Activated CD8-positive, alpha-beta T cell treated with anti-CD3 and anti-CD28 coated beads, Interleukin-2, amount 10 ng/mL, durations not matched to agents 7 days and 5 days (primary cell): ENCODE results near the gene AP2A1. TPM values are rescaled to one million over a fixed set of nuclear protein-coding genes. Genes with fewer than 3 reads are reported as not detected.

Experiments used
- ATAC-seq: fragments of 150-1000 bp; cut with Tn5 transposase; one replicate; pipeline ENCODE4 v1.10.0; 2021; ENCODE audit warnings: moderate library complexity
- CTCF ChIA-PET: fragments of 350-600 bp; sonication (Branson Sonifier 250); formaldehyde crosslinking; loops from one replicate; lab custom pipeline; 2021; ENCODE audit warnings: antibody characterized with exemption; lab: Charles Lee
- POLR2A ChIA-PET: fragments of 350-600 bp; sonication (Branson Sonifier 250); formaldehyde crosslinking; loops from one replicate; lab custom pipeline; 2021; ENCODE audit warnings: antibody characterized with exemption; lab: Charles Lee
- DNase-seq: peaks from one replicate; pipeline ENCODE4 v3.0.0-alpha.2; 2020
- H3K27ac Mint-ChIP-seq: one replicate; pipeline ENCODE4 v1.8.0; 2021; ENCODE audit warnings: mild to moderate bottlenecking, mixed read lengths
- H3K27me3 Mint-ChIP-seq: one replicate; pipeline ENCODE4 v1.8.0; 2021; ENCODE audit warnings: low read depth, mixed read lengths
- H3K36me3 Mint-ChIP-seq: one replicate; pipeline ENCODE4 v1.8.0; 2021; ENCODE audit warnings: low read depth, mixed read lengths
- H3K4me1 Mint-ChIP-seq: one replicate; pipeline ENCODE4 v1.8.0; 2021; ENCODE audit warnings: low read depth, mixed read lengths
- H3K4me3 Mint-ChIP-seq: one replicate; pipeline ENCODE4 v1.8.0; 2021; ENCODE audit warnings: mild to moderate bottlenecking, mixed read lengths
- H3K9me3 Mint-ChIP-seq: one replicate; pipeline ENCODE4 v1.8.0; 2022; ENCODE audit warnings: mixed read lengths; ENCODE audit not compliant: insufficient read depth
- total RNA-seq, 2 experiments: library from RNA; stranded (reverse); gene quantifications; one replicate each; pipeline ENCODE4 v1.2.3, GENCODE V29; 2021

Gene AP2A1
- total RNA-seq, 2 experiments from 2014 or later: 88.1 to 96.4 TPM

- ChIA-PET CTCF (interaction anchor here (0.8 kb wide), 1 partner anchor 9 kb away, joined by 3 read pairs; no protein-coding TSS in a partner anchor), POLR2A (interaction anchor here (1.1 kb wide), 1 partner anchor 11 kb away, joined by 3 read pairs; no protein-coding TSS in a partner anchor)
- no peaks in the 10 kb centered on the region for H3K27me3 Mint-ChIP-seq
- H3K4me3 Mint-ChIP-seq: no peak overlapping the region
- no peak overlapping the region for H3K27ac Mint-ChIP-seq
- DNase-seq (no peak), ATAC-seq (no peak)
- no peaks in the 10 kb centered on the region for H3K9me3 Mint-ChIP-seq
- H3K36me3 Mint-ChIP-seq: peaks cover 52% of the 10 kb centered on the region
- H3K4me1 Mint-ChIP-seq: no peaks in the 10 kb centered on the region
These were observed 31.8 kb downstream of the AP2A1 start for GRCh38 chr19:49798574-49798973.

GRCh38 chr19:49799271-49799797 is 32.5 kb downstream of the AP2A1 start:
- DNase-seq: no peak
- no peaks in the 10 kb centered on the region for H3K27me3 Mint-ChIP-seq
- H3K9me3 Mint-ChIP-seq: no peaks in the 10 kb centered on the region
- peaks cover 52% of the 10 kb centered on the region for H3K36me3 Mint-ChIP-seq
- CTCF ChIA-PET: no interaction called here
- POLR2A ChIA-PET: interaction anchor here (1.1 kb wide), 1 partner anchor 10 kb away, joined by 3 read pairs; no protein-coding TSS in a partner anchor
- no peak for ATAC-seq
- H3K4me3 Mint-ChIP-seq: no peak overlapping the region
- H3K27ac Mint-ChIP-seq: no peak overlapping the region
- no peaks in the 10 kb centered on the region for H3K4me1 Mint-ChIP-seq

GRCh38 chr19:49799798-49800376 is 33.1 kb downstream of the AP2A1 start:
- Mint-ChIP-seq H3K27me3 (no peaks in the 10 kb centered on the region), H3K27ac (no peak overlapping the region), H3K9me3 (no peaks in the 10 kb centered on the region), H3K36me3 (peaks cover 49% of the 10 kb centered on the region), H3K4me3 (no peak overlapping the region), H3K4me1 (no peaks in the 10 kb centered on the region)
- ATAC-seq (no peak), DNase-seq (no peak)
- ChIA-PET CTCF (no interaction called here), POLR2A (no interaction called here)

GRCh38 chr19:49800771-49801170 is 34.0 kb downstream of the AP2A1 start:
- H3K27ac Mint-ChIP-seq: no peak overlapping the region

GRCh38 chr19:49801401-49801888 is 34.6 kb downstream of the AP2A1 start:
- no peak overlapping the region for H3K4me3 Mint-ChIP-seq
- no peak overlapping the region for H3K27ac Mint-ChIP-seq
- H3K36me3 Mint-ChIP-seq: peaks cover 40% of the 10 kb centered on the region
- no peak for ATAC-seq
- peaks cover 5% of the 10 kb centered on the region for H3K4me1 Mint-ChIP-seq
- no peak for DNase-seq
- no peaks in the 10 kb centered on the region for H3K9me3 Mint-ChIP-seq
- H3K27me3 Mint-ChIP-seq: no peaks in the 10 kb centered on the region
- CTCF ChIA-PET: no interaction called here
- POLR2A ChIA-PET: no interaction called here

More at GRCh38 chr19:49800771-49801170, 34.0 kb downstream of the AP2A1 start:
- CTCF ChIA-PET: no interaction called here
- DNase-seq: no peak
- no peaks in the 10 kb centered on the region for H3K27me3 Mint-ChIP-seq
- H3K9me3 Mint-ChIP-seq: no peaks in the 10 kb centered on the region
- ATAC-seq: no peak
- H3K4me3 Mint-ChIP-seq: no peak overlapping the region
- no peaks in the 10 kb centered on the region for H3K4me1 Mint-ChIP-seq
- POLR2A ChIA-PET: no interaction called here
- H3K36me3 Mint-ChIP-seq: peaks cover 42% of the 10 kb centered on the region

- H3K4me1 Mint-ChIP-seq: peaks cover 8% of the 10 kb centered on the region
- ATAC-seq: no peak
- H3K27me3 Mint-ChIP-seq: no peaks in the 10 kb centered on the region
- POLR2A ChIA-PET: no interaction called here
- H3K36me3 Mint-ChIP-seq: peaks cover 40% of the 10 kb centered on the region
- no peaks in the 10 kb centered on the region for H3K9me3 Mint-ChIP-seq
- no peak overlapping the region for H3K4me3 Mint-ChIP-seq
- no peak for DNase-seq
- CTCF ChIA-PET: no interaction called here
- H3K27ac Mint-ChIP-seq: no peak overlapping the region
These were observed 35.3 kb downstream of the AP2A1 start for GRCh38 chr19:49801966-49802661.

- ATAC-seq (no peak), DNase-seq (no peak)
- Mint-ChIP-seq H3K27ac (no peak overlapping the region), H3K4me1 (peaks cover 16% of the 10 kb centered on the region), H3K36me3 (peaks cover 45% of the 10 kb centered on the region), H3K4me3 (no peak overlapping the region), H3K27me3 (no peaks in the 10 kb centered on the region), H3K9me3 (no peaks in the 10 kb centered on the region)
- ChIA-PET POLR2A (no interaction called here), CTCF (no interaction called here)
These were observed 36.2 kb downstream of the AP2A1 start for GRCh38 chr19:49802836-49803528.

GRCh38 chr19:49803529-49803856 is 36.7 kb downstream of the AP2A1 start:
- DNase-seq (no peak), ATAC-seq (no peak)
- no peaks in the 10 kb centered on the region for H3K27me3 Mint-ChIP-seq
- H3K27ac Mint-ChIP-seq: no peak overlapping the region
- ChIA-PET POLR2A (no interaction called here), CTCF (no interaction called here)
- H3K36me3 Mint-ChIP-seq: peaks cover 47% of the 10 kb centered on the region
- no peak overlapping the region for H3K4me3 Mint-ChIP-seq
- no peaks in the 10 kb centered on the region for H3K9me3 Mint-ChIP-seq
- H3K4me1 Mint-ChIP-seq: peaks cover 22% of the 10 kb centered on the region

- POLR2A ChIA-PET: no interaction called here
- ATAC-seq: no peak
These were observed 39.2 kb downstream of the AP2A1 start for GRCh38 chr19:49805822-49806619.

GRCh38 chr19:49806620-49806959 is 39.8 kb downstream of the AP2A1 start:
- Mint-ChIP-seq H3K9me3 (no peaks in the 10 kb centered on the region), H3K27ac (peak overlapping the region; percentile 95), H3K4me3 (no peak overlapping the region), H3K27me3 (no peaks in the 10 kb centered on the region), H3K36me3 (peaks cover 38% of the 10 kb centered on the region), H3K4me1 (peaks cover 37% of the 10 kb centered on the region)
- ATAC-seq: no peak
- ChIA-PET POLR2A (no interaction called here), CTCF (no interaction called here)
- DNase-seq: no peak

More at GRCh38 chr19:49805822-49806619, 39.2 kb downstream of the AP2A1 start:
- Mint-ChIP-seq H3K27me3 (no peaks in the 10 kb centered on the region), H3K36me3 (peaks cover 41% of the 10 kb centered on the region), H3K4me3 (no peak overlapping the region), H3K9me3 (no peaks in the 10 kb centered on the region), H3K4me1 (peaks cover 37% of the 10 kb centered on the region), H3K27ac (peak overlapping the region; percentile 95)
- CTCF ChIA-PET: interaction anchor here (2.7 kb wide), 1 partner anchor 88 kb away, joined by 9 read pairs; no protein-coding TSS in a partner anchor
- no peak for DNase-seq
